LNCaP clone FGC (cell line): ENCODE data around the gene VAV2.

ENCODE experiments used
- DNase-seq: peaks from one replicate; pipeline ENCODE4 v3.0.0-alpha.2; 2011; ENCODE audit warnings: low read depth
- H3K4me3 ChIP-seq: 2 replicates; pipeline ENCODE4 v1.5.1; 2011; ENCODE audit warnings: mild to moderate bottlenecking, low read depth, low read length, control low read depth
- TF ChIP-seq, protein P1 (sequence below): IDR thresholded peaks from 2 replicates; pipeline ENCODE4 v1.5.1; 2012; ENCODE audit warnings: mild to moderate bottlenecking; ENCODE audit not compliant: control insufficient read depth, insufficient read depth; ENCODE audit errors: extremely low read depth

Gene VAV2

DNA sequence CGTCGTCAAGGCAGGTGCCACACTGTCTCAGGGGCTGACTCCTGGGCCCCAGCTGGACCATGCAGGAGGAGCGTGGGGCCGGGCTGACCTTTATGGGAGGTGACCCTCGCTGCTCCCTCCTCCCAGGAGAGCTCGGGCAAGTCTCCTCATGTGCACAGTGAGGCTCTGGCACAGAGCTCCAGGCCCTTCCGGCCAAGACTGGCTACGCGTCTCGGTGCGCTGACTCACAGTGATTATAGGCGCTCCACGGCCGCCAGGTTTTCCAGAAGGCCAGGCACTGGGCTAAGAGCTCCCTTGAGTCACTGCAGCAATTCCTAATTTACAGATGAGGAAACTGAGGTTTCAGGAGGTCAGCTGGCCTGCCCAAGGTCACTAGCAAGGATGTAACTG, 47.4 kb downstream of the VAV2 start:
- DNase-seq, result no peak
- TF ChIP-seq, protein P1, sequence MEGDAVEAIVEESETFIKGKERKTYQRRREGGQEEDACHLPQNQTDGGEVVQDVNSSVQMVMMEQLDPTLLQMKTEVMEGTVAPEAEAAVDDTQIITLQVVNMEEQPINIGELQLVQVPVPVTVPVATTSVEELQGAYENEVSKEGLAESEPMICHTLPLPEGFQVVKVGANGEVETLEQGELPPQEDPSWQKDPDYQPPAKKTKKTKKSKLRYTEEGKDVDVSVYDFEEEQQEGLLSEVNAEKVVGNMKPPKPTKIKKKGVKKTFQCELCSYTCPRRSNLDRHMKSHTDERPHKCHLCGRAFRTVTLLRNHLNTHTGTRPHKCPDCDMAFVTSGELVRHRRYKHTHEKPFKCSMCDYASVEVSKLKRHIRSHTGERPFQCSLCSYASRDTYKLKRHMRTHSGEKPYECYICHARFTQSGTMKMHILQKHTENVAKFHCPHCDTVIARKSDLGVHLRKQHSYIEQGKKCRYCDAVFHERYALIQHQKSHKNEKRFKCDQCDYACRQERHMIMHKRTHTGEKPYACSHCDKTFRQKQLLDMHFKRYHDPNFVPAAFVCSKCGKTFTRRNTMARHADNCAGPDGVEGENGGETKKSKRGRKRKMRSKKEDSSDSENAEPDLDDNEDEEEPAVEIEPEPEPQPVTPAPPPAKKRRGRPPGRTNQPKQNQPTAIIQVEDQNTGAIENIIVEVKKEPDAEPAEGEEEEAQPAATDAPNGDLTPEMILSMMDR, result no peak
- H3K4me3 ChIP-seq, result no peak overlapping the region

DNA sequence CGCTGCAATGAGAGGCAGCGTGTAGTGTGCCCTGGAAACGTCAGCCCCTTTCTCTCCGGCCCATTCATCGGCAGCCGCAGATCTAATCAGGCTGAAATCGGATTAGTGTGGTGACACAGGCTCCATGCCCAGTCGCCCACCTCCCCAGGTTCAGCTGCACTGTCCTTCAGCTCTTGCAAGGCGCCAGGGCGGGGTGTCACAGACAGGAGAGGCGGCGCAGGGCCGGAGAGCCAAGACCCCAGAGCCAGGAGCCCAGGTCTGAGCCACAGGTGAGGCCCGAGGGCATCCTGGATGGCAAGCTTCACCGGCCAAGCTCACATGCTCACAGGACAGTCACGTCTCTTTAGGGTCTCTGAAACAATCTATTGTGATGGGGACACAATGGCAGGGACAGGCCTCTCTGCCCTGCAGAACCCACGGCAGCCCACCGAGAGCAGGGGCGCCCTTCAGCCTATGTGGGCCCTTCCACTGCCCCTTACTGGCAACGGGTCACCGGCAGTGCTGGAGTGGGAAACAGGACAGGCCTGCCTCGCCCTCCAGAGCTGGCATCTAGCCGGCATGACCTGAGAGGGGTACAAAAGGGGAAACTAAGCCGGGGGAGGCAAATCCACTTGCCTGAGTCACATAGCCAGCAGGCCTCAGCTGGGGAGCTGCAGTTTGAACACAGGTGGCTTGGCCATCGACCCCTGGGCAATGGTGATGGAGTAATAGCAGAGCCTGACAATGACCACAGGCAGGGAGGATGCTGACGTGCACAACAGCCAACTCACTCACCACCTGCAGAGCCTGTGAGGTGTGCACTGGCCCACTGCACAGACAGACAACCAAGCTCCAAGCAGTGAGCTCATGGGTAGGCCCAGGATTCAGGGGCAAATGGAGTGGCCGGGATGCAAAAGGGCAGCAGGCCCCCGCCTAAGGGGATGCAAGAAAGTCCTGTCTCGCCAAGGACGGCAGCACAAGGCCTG, 48.1 kb downstream of the VAV2 start:
- TF ChIP-seq, protein P1, result no peak
- DNase-seq, result no peak
- no peak overlapping the region for H3K4me3 ChIP-seq

DNA sequence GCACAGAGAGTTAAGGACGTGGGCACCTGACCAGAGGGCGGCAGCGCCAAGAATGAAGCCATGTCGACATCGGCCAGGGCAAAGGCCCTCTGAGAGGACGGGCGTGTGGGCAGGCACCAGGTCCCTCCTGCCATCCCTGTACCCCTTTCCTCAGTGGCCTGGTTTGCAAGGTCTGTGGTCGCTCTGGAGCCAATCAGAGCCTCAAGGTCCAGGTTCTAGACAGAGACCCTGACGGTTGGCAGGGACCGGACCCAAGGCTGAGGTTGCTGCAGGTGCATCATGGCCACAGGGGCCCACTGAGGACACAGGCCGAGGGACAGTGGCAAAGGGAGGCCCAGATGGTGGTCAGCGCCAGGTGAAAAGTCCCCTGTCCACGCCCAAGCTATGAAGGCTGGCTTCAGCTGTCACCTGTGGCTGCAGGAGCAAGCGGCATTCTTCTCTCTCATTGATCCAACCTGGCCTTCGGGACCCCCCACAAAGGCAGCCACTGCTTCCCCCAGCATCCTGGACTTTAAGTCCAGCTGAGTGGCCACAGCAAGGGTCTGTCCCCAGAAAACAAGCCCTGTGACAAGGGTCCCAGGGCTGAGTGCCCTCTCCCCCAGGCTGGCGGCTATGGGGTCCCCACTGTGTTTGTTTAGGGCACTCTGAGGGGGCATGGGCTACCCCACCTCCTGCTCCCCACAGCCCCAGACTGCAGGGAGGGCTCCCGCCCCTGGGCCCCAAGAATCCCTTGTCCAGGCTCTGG, 48.9 kb downstream of the VAV2 start:
- no peak for DNase-seq
- TF ChIP-seq, protein P1, result no peak
- no peak overlapping the region for H3K4me3 ChIP-seq

DNA sequence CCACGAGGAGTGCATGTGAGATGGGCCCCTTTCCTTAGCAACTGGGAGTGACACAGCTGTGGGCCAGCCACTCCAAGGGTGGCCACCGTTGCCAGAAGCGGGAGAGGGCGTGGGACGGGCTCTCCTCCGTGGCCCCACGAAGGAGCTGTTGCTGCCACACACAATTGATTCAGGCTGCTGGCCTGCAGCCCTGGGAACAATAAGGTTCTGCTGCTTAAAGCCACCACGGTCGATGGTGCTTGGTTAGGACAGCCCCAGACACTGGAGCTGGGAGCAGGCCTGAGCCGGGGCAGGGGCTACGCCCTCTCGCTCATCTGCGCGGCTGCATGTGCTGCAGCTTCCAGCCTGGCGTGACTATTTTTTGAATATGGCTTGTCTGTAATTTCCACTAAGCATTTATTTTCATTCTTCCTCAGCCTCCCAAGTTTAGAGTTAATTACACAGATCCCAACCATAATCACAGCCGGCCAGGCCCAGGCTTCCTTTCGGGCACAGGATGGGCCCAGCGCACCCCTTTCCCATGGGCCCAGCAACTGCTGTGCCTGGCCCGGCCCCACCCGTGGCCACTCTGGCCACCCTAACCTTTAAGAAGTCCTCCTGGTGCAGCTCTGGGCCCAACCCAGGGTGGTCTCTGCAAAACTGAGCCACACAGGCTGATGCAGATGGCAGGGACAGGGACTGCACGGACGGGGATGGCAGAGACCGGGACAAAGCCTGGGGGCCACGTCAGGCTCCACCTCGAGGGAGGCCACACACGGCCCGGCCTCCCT, 49.7 kb downstream of the VAV2 start:
- no peak overlapping the region for H3K4me3 ChIP-seq
- no peak for DNase-seq
- TF ChIP-seq, protein P1, result no peak

DNA sequence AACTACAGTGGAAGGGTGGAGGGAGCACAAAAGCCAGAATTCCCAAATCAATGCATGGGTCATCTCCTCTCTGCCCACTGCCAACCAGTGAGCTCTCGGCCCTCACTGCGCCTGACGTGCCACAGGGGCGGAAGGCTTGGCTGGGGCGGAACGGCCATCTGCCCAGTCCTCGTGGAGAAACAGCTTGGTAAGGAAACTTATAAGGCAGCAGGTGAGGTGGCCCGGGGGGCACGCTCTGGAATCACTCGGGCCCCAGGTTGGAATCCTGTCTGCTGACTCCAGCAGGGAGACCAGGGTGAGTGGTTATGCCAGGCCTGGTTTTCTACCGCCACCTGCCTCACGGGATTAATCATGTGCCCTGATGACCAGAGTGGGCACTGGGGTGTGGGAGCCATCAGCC, 52.3 kb downstream of the VAV2 start:
- DNase-seq, result no peak
- TF ChIP-seq, protein P1, result no peak
- no peak overlapping the region for H3K4me3 ChIP-seq

DNA sequence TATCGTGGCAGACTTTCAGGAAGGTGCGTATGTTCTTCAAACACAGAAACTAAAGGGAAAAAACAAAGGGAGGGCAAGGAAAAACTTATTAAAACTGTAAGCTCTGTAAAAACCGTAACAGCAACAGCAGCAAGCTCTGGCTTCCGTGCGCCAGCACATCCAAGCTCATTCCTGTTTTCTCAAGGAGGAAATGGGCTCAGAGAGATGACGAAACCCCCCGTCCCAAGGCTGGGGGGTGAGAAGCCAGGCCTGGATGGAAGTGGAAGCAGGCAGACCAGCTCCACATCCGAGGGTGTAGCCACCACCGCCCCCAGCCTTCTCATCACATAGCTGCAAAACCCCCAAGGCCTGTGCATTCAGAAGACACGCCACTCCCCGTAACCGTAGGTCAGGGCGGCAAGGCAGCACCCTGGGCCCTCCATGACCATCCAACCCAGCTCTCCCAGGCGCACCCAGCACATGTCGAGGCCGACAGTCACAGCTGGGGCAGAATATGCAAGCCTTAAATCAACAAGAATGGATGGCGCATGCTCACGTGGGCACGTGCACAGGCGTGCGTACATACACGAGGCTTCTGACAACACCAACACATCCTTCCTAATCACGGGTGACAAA, 52.8 kb downstream of the VAV2 start:
- no peak for DNase-seq
- TF ChIP-seq, protein P1, result no peak
- no peak overlapping the region for H3K4me3 ChIP-seq
